OCI-LY1 (cell line): ENCODE results near the gene ZNF626.

Experiments used
- EZH2 ChIP-seq: fragments of 200-600 bp; sonication (generic), shearing (Covaris generic); IDR thresholded peaks from 2 replicates; pipeline ENCODE4 v1.8.0; 2017; ENCODE audit warnings: borderline replicate concordance, mixed run types, mild to moderate bottlenecking, antibody characterized with exemption, low read length, moderate library complexity, mixed read lengths
- TF ChIP-seq, protein P1 (sequence below): fragments of 200-600 bp; sonication (generic), shearing (Covaris generic); IDR thresholded peaks from 2 replicates; pipeline ENCODE4 v1.5.1; 2017; ENCODE audit warnings: mild to moderate bottlenecking, antibody characterized with exemption, low read length, moderate library complexity, mixed read lengths

DNA sequence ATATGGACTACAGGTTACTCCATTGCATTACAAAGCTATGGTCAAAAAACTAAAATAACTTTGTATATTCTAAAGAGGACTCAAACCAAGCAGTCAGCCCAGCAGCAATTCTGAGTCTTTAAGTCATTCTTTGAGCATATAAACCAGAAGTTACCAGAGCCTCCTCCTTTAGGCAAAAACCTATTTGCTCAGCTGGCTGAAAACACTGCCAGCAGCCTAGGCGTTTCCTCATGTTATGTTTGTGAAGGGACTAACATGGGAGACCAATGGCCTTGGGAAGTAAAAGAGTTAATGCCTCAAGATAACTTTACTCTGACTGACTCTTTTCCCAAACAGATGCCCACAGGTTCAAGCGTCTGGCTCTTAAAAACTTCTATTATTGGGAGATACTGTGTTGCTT lies 45.3 kb downstream of the ZNF626 start:
- TF ChIP-seq, protein P1, sequence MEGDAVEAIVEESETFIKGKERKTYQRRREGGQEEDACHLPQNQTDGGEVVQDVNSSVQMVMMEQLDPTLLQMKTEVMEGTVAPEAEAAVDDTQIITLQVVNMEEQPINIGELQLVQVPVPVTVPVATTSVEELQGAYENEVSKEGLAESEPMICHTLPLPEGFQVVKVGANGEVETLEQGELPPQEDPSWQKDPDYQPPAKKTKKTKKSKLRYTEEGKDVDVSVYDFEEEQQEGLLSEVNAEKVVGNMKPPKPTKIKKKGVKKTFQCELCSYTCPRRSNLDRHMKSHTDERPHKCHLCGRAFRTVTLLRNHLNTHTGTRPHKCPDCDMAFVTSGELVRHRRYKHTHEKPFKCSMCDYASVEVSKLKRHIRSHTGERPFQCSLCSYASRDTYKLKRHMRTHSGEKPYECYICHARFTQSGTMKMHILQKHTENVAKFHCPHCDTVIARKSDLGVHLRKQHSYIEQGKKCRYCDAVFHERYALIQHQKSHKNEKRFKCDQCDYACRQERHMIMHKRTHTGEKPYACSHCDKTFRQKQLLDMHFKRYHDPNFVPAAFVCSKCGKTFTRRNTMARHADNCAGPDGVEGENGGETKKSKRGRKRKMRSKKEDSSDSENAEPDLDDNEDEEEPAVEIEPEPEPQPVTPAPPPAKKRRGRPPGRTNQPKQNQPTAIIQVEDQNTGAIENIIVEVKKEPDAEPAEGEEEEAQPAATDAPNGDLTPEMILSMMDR: no peak
- TF ChIP-seq EZH2: no peak
